GM19025 (cell line): Measurements from ENCODE around the gene TMIGD3.
A peak's percentile ranks its signal among the peaks of the same experiment; 100 is the strongest.

Experiments used
- ATAC-seq: cut with Tn5 transposase; IDR thresholded peaks from one replicate; pipeline ENCODE4 v1.9.1; 2021; ENCODE audit warnings: mild to moderate bottlenecking, low read depth, moderate library complexity; ENCODE audit not compliant: unreplicated experiment

The TMIGD3 gene

DNA sequence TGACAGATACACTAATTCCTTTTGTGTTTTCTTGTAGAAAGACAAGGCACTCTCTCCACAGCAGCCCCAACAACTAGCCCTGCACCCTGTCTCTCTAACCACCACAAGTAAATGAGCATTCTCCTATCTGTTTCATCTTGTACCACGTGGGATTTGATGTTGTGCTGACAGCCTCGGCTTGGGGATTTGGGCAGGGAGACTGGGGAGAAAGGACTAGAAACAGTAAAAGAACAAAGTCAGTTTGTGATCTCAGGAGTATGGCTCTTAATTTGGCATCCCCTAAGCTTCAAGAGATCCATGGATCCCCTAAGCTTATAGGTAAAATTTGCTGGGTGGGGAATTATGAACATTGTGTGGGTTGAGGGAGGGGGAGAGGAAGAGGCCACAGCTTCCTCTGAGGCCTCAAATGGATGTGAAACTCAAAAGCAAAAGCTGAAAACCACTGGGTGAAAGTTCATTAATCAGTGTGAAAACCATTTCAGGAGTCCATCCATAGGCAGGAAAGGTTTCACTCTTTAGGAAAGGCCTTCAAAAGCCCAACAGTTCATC, 26.6 kb downstream of the TMIGD3 start:
- peak; percentile 65 for ATAC-seq

GRCh38 chr1:111476214-111476613, 27.2 kb downstream of the TMIGD3 start:
- no peak for ATAC-seq

DNA sequence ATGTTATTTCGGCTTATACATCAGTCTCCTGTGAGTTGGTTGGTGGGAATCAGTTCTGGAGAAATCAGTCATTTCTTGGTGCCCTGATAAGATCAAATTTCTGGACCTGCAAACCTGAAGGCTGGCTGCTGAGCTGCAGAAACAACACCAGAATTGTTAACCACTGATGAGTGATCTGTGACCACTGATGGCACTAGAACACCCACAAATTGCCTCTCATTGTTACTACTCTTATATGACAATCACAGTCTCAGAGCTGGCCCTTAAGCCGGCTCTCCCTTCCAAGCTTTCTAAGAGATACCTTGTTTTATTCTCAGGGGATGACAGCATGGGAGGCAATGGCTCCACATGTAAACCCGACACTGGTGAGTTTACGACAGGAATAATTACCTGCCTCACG, 27.7 kb downstream of the TMIGD3 start:
- no peak for ATAC-seq

- ATAC-seq: no peak
Measured at GRCh38 chr1:111474521-111474920, 28.9 kb downstream of the TMIGD3 start.

DNA sequence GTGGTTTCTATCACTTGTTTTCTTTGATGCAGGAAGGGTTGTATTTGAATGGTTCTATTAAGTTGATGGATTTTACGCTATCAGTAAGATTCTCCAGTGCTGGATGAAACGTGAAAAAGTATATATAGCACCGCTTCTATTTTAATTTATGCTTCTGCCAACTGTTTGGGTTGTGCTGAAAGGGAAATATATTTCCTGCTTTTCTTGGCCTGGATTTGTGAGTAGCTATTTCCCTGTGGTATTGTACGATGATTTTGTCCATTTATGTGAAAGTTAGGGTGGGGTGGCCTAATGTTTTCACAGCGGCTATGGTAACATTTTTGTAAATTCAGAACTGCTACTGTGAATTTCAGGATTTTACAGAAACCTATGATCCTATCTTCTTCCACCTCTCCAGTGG, 29.3 kb downstream of the TMIGD3 start:
- ATAC-seq: no peak

- no peak for ATAC-seq
Measured at GRCh38 chr1:111471538-111471937, 31.9 kb downstream of the TMIGD3 start.

GRCh38 chr1:111471012-111471411, 32.4 kb downstream of the TMIGD3 start:
- no peak for ATAC-seq

DNA sequence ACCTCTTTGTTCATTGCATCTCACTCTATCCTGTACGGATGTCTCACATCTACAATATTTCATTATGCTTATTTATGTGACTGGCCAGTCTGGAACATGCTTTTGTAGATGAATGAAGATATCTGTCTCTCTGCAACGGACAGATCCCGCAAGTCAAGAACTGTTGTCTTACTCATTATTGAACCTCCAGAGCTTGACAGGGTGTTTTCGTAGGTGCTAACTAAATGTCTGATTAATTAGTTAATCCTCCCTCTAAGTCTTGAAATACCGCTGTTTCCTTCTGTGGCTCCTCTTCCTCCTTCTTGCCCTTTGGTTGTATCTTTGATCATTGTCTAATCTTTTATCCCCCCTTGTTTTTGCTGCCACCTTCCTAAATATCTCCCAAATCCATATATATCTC, 32.8 kb downstream of the TMIGD3 start:
- no peak for ATAC-seq

GRCh38 chr1:111469539-111469938, 33.9 kb downstream of the TMIGD3 start:
- no peak for ATAC-seq

- no peak for ATAC-seq
Measured at GRCh38 chr1:111468717-111469100, 34.7 kb downstream of the TMIGD3 start.

GRCh38 chr1:111467865-111468716, 35.3 kb downstream of the TMIGD3 start:
- ATAC-seq: no peak

- ATAC-seq: no peak
Measured at GRCh38 chr1:111466480-111466879, 37.0 kb downstream of the TMIGD3 start.

DNA sequence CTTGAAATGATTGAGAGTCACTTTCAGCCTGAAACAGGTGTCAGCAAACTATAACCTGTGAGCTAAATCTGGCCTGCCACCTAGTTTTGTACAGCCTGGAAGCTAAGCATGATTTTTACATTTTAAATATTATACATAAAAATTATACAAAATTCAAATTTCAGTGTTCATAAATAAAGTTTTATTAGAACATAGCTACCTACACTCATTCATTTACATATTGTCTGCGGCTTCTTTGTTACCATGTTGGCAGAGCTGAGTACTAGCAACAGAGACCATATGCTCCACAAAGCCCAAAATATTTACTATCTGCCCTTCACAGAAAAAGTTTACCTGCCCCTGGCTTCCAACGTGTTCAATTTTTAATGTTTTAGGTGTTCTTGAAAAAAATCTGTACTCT, 37.7 kb downstream of the TMIGD3 start:
- ATAC-seq: no peak

- ATAC-seq: no peak
Measured at GRCh38 chr1:111463029-111463683, 40.3 kb downstream of the TMIGD3 start.

DNA sequence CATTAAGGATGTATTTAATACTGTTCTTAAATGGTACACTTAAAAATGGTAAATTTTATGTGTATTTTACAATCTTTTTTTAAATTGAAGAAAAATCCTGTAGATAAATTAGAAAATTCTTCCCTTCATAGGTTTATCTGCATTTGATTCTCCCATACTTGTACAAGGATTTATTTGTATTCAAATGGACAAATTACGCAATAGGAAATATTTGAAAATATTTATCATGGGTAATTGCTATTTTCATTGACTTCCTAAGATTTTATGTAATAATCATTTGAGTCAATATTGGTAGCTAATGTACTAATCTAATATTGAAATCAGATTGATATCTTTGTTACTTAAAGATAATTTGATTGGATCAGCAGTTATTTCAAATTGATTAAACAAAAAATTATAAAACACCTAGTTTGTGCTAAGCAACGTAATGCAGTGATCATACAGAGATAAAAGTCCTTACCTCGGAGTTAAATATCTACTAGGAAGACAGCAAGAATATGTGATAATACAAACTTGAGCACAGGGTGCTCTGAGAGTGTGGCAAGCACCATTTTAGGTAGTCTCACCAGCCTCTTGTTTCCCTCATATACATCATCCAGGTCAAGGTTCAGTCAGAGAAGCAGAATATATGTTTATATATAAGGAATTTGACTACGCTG, 40.9 kb downstream of the TMIGD3 start:
- ATAC-seq: no peak

DNA sequence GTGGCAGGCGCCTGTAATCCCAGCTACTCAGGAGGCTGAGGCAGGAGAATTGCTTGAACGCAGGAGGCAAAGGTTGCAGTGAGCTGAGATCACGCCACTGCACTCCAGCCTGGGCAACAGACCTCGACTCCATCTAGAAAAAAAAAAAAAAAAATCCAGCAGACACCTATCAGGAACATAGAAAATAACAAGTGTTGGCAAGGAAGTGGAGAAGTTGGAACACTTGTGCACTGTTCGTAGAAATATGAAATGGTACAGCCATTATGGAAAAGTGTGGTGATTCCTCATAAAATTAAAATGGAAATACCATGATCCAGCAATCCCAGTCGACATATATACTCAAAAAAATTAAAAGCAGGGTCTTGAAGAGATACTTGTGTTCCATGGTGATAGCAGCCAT, 41.7 kb downstream of the TMIGD3 start:
- no peak for ATAC-seq

GRCh38 chr1:111455642-111456031, 47.8 kb downstream of the TMIGD3 start:
- no peak for ATAC-seq

DNA sequence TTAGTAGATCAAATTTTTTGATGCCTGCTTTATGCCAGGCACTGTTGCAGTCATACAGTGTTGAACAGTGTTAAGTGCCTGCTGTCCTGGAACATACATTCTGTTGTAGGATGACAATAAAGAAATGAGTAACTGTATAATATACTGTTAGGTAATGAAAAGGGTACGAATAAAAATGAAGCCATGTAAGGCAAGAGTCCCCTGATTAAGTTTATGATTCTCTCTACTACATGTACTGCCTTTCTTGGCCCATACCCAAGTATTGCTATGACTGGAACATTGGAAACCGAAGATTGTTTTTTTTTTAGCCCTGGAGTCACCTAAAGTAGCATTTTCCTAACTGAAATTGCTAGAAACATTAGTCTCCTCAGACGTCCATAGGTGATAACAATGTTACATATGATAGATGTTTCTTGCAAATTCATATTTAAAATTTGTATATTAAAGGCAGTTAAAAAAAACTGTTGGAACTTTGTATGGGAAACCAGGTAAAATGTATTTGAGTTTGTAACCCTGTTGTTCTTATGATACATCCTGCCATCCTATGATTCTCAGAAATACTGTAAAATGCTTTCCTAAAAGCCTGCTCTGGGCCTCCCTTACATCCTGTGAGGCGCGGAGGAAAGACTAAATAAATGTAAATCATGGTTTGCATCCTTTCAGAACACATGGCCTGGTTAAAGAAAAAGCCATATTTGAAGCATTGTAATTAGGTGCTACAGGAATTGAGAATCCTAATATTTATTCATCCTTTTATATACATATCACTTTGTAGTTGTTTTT, 48.4 kb downstream of the TMIGD3 start:
- ATAC-seq: no peak

GRCh38 chr1:111453706-111454105, 49.7 kb downstream of the TMIGD3 start:
- no peak for ATAC-seq

DNA sequence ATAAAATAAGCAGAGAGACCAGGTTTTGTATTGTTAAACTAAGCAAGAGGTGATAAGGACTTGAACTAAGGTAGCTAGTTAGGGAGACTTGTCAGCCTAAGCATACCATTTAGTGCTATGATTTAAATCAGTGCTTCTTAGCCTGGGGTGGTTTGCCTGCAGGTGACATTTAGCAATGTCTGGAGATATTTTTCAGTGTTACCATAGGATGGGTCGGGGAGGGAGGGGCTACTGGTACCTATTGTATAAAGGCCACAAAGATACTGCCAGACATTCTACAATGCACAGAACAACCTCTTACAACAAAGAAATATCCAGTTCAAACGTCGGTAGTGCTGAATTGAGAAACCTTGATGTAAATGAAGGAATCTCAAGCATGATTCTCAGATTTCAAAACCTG, 50.9 kb downstream of the TMIGD3 start:
- no peak for ATAC-seq

- ATAC-seq: no peak
Measured at GRCh38 chr1:111450185-111450584, 53.2 kb downstream of the TMIGD3 start.
